AG08396 (cell line): ENCODE measurements around the gene JPT1.
"Not testable (repeated sequence)": the region's sequence is repeated elsewhere in the genome, so short reads cannot be mapped to it uniquely, and the experiment has no call there.

ENCODE experiments used
- DNase-seq: peaks from one replicate; pipeline ENCODE4 v3.0.0; 2012; ENCODE audit warnings: low spot score, mixed read lengths

Gene JPT1

DNA sequence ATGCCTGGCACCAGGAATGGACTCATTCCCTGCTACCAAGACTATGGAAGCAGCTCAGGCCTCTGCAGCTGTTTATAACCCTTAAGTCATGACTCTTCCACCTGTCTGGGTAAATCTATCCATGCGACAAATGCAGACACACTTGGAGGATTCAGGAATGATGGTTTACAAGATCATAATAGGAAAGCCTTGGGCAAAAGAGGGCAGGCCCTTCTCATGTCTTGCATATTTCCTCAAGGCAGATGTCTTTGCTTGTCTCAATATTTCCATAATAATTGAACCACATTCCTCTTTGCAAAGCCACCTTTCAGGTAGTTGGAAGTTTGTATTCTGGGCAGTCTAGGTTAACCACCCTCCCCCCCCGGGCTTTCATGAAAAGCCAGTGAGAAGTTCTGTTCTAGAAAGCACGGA lies 884 bp upstream of the JPT1 start:
- DNase-seq, result no peak

DNA sequence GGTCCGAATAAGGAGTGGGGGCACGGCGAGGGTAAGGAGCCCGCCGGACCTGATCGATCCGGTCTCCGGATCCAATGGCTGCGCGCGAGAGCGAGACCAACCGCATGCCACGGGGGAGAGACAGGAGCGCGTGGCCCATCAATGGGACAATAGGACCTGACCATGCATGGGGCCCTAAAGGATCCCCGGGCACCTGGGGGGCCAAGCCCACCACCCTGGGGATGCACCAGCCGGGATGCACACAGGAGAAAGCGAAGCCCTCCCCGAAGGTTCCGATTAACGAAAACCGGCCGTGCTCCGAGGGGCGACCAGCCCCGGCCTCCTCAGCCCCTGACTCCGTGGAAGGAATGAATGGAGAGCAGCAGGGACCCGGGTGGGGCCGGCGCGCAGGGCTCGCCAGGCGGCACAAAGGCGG lies 525 bp downstream of the JPT1 start:
- no peak for DNase-seq

DNA sequence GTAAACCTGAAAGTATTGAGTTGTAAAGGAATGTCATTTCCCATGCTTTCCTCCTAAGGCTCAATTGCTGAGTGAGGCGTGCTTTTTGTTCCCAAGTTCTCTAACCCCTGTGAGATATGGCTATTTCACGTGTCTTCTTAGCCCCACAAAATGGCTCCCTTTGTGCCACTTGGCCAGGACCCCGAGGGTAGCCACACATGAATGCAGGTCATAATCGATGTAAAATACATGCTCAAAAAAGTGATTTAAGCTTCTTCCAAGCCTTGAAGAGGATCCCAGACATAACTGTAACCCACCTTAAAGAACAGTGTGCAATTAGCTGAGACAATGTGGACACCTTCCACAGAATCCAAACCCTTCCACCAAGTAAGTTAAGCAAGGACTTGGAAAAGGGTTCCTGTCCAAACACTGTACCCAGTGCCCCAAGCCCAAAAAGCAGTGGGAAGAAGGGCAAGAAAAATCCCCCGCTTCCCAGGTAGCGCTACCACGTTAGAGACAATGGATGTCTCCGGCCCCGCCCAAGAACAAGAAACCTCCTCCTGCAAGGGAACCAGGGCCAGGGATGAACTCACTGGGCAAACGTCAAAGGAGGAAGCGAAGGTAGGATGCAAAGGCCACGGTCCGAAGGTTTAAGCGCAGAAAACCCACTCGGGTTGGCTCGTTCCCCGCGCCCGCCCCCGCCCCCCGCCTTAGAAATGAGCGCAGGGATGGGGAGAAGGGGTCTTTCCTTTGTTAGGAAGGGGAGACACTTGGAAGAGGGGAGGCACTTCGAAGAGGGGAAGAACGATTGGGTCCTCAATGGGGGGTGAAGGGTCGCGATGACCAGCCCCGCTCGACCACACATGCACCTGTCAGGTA lies 1.2 kb downstream of the JPT1 start:
- DNase-seq, result peak; percentile 41

DNA sequence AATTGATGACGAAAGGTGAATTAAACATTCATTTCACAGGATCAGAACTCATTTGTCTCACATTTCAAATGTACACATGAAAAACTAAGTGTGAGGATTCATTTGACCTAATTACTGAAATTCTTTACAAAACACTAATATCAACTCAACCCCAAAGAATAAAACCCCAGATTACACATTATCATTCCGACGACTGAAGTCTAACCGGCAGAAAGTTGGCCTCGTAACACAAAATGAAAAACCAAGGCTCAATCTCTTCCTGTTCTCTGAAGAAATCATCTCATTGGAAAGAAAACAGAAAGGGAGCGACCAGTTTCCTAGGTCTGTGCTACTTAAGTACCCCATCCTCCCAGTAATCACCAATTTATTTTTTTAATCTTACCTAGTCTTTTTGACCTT lies 1.8 kb downstream of the JPT1 start:
- DNase-seq, result no peak

DNA sequence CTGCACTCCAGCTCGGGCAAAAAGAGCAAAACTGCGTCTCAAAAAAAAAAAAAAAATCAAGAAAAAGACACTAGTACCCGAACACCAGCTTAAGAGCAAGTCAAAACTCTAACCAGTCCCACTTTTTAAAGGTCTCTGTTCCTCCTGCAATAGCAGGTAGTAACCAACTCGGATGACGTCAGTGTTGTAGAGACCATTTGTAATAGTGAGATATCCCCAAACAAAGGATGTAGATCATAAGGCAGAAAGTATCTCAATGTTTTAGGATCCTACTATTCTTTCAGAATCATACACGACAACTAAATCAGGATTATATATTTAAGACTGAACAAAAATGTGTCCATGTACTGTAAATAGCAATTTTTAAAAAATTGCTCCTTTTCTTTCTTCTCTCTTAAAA lies 2.4 kb downstream of the JPT1 start:
- DNase-seq, result no peak

DNA sequence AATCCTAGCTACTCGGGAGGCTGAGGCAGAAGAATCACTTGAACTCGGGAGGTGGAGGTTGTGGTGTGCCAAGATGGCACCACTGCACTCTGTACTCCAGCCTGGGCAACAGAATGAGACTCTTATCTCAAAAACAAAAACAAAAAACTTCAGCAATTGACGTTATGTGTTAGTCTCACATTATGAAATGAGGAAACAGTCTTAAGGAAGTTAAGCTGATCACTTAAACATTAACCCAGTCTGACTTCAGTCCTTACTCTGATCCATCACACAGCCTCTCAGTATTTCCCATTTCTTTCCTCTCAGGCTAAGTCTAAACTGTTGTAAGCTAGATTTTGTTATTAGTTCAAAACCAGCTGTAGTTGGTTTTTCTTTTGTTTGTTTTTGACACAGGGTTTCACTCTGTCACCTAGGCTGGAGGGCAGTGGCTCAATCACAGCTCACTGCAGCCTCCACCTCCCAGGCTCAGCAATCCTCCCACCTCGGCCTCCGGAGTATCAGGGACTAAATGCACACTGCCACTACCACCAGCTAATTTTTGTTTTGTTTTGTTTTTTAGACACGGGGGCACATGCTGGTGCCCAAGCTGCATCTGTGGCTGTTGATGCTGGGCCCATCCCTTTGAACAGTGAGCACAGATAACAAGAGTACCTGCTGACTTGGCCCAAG lies 6.3 kb downstream of the JPT1 start:
- no peak for DNase-seq

DNA sequence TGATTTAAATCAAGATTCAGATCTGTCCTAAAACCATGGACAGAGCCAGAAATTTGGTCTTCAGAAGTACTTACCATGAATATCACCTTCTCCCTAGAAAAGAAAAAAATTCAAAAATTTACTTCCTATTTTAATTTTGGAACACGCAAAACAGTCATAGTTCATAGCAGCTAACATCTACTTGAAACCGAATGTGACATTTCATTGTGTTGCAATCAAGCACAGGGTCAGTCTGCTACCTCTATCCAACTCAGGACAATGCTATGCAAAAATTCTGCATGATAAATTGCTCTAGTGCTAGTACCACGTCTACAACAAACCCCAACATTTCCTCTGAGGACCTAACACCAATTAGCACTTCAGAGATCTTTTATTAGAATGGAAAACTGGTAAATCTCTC lies 7.7 kb downstream of the JPT1 start:
- DNase-seq, result no peak

DNA sequence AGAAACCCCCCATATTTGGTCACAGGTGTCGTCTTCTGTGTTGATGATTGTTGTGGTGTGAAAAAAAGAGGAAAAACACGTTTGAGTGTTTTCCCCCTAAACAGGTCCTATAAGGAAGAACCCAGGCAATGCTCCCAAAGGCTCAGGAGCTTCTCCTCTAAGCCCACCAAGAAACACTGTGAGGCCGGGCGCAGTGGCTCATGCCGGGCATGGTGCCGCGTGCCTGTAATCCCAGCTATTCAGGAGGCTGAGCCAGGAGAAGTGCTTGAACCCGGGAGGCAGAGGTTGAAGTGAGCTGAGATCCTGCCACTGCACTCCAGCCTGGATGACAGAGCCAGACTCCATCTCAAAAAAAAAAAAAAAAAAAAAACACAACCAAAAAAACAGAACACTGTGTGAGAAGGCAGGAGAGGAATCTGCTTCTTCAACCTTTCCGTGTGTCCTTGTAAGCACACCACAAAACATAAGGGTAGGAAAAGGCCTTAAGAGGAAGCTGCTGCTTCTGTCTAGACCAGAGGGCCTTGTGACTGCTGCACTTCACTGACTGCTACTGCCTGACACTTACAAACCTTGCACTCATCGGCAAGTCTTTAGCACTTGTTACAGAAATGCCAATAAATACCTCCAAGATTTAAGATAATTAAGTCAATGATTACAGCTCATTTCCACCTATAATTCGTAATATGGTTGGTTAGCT lies 9.3 kb downstream of the JPT1 start:
- no peak for DNase-seq

DNA sequence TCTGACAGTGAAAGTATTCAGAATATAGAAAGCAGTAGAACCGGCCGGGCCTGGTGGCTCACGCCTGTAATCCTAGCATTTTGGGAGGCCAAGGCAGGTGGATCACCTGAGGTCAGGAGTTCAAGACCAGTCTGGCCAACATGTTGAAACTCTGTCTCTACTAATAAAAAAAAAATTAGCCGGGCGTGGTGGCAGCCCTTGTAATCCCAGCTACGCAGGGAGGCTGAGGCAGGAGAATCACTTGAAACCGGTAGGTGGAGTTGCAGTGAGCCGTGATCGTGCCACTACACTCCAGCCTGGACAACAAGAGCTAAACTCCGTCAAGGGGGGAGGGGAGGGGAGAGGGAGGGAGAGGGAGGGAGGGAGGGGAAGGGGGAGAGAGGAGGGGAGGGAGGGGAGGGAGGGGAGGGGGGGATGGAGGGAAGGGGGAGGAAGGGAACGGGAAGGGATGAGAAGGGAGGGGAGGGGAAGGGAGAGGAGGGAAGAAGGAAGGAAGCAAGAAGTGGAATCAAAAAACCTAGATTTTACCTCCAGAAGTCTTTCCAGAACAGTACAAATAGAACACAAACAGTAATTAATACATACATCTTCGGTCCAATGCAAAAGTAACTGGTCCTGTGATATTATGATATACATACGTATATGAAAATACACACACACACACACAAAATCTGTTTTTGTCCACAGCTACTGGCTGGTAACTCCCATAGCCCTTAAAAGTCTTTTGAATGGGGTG lies 11.9 kb downstream of the JPT1 start:
- DNase-seq, result no peak

DNA sequence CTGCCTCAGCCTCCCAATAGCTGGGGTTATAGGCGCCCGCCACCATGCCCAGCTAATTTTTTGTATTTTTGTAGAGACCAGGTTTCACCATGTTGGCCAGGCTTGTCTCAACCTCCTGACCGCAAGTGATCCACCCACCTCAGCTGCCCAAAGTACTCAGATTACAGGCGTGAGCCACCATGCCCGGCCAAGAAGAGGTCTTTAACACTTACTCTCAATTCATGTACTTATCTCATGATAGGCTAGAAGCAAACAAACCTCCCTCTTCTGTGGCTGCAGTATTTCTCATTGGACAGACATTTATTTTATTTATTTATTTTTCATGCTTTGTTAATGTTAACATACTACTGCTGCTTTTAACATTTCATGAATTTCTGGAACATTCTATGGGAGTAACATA lies 15.8 kb downstream of the JPT1 start:
- no peak for DNase-seq

DNA sequence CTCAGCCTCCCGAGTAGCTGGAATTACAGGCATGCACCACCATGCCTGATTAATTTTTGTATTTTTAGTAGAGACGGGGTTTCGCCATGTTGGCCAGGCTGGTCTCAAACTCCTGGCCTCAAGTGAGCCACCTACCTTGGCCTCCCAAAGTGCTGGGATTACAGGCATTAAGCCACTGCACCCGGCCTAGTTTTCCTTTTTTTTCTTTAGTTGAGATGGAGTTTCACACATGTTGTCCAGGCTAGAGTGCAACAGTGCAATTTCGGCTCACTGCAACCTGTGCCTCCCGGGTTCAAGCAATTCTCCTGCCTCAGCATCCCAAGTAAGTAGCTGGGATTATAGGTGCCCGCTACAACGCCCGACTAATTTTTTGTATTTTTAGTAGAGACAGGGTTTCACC lies 16.6 kb downstream of the JPT1 start:
- not testable (repeated sequence) for DNase-seq

DNA sequence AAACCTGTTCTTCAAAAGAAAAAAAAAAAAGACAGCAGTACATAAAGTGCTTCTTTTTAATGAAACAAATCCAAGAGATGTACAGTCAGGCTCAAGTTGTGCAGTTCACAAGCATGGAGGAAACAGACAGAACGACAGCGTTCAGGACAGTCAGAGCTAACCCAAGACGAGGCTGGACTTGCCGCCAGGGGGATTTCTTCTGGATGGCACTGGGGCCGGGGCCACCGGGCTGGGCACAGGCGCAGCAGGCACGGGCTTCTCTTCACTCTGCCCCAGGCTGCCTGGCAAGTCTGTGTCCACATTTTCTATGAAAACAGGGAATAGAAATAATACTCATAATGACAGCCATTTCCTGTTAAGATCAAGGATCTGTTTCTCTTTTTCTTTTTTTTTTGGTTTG lies 18.4 kb downstream of the JPT1 start:
- no peak for DNase-seq

DNA sequence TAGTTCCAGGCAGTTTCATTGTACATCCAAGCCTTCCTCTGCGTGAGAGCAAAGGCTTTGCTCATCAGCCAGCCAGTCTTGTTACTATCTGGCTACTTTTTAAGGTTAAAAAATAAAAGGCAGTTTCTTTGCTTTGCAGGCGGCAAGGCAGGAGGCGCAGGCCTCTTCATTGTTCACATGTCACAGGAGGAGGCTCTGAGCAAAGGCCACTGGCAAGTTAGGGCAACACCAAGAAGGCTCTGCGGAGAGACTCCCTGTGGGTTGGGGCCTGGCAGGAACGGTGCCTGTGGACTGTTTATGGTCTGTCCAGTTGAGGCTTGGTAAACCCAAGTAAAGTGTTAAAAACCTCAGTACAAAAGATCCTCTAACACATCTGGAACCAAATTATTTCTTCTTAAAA lies 18.9 kb downstream of the JPT1 start:
- no peak for DNase-seq

DNA sequence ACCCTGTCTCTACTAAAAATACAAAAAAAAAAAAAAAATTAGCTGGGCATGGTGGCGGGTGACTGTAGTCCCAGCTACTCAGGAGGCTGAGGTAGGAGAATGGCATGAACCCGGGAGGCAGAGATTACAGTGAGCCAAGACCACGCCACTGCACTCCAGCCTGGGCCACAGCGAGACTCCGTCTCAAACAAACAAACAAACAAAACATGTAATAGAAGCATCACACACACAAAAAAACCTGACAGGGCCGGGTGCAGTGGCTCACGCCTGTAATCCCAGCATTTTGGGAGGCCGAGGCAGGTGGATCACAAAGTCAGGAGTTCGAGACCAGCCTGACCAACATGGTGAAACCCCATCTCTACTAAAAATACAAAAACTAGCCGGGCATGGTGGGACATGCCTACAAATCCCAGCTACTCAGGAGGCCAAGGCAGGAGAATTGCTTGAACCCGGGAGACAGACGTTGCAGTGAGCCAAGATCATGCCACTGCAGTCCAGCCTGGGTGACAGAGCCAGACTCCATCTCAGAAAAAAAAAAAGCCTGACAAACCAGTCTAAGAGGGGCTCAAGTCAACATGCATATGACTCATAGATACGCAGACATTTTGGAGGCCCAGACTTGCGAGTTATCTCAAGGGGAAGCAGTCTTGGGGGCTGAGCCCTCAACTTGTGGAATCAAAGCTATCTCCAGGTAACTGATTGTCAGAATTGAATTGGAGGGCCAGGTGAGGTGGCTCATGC lies 20.5 kb downstream of the JPT1 start:
- not testable (repeated sequence) for DNase-seq

DNA sequence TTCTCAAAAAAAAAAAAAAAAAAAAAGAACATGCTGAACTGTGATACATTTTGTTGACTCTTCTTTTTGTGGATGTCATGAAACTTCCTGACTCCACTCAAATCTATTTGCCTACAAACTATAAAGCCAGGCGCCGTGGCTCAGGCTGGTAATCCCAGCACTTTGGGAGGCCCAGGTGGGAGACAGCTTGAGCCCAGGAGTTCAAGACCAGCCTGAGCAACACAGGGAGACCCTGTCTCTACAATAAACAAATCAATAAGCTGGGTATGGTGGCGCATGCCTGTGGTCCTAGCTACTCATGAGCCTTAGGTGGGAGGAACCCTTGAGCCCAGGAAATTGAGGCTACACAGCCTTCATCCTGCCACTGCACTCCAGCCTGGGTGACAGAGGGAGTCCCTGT lies 21.3 kb downstream of the JPT1 start:
- no peak for DNase-seq

DNA sequence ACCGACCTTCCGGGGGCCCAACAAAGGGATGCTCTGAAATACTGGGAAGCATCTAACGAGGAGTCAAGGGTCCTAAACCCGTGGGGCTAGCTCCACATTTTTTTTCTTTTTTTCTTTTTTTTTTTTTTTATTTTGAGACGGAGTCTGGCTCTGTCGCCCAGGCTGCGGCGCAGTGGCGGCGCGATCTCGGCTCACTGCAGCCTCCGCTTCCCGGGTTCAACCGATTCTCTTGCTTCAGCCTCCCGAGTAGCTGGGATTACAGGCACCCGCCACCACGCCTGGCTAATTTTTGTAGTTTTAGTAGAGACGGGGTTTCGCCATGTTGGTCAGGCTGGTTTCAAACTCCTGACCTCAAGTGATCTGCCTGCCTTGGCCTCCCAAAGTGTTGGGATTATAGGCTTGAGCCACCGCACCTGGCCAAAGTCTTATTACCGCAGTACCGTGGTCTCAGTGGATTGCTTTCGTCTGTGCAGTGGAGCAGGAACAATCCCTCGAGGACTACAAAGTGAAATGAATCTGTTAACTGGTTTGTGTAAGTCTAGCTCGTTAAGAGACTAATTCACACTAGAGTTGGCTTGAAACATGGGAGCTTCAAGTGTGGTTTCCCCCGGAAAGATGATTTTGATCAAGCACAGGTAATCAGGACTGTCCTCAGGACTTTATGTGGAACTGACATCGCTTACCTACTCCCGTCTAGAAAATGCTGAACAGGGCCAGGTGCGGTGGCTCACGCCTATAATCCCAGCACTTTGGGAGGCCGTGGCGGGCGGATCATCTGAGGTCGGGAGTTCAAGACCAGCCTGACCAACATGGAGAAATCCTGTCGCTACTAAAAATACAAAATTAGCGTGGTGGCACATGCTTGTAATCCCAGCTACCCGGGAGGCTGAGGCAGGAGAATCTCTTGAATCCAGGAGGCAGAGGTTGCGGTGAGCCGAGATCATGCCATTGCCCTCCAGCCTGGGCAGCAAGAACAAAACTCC lies 22.0 kb downstream of the JPT1 start:
- not testable (repeated sequence) for DNase-seq

DNA sequence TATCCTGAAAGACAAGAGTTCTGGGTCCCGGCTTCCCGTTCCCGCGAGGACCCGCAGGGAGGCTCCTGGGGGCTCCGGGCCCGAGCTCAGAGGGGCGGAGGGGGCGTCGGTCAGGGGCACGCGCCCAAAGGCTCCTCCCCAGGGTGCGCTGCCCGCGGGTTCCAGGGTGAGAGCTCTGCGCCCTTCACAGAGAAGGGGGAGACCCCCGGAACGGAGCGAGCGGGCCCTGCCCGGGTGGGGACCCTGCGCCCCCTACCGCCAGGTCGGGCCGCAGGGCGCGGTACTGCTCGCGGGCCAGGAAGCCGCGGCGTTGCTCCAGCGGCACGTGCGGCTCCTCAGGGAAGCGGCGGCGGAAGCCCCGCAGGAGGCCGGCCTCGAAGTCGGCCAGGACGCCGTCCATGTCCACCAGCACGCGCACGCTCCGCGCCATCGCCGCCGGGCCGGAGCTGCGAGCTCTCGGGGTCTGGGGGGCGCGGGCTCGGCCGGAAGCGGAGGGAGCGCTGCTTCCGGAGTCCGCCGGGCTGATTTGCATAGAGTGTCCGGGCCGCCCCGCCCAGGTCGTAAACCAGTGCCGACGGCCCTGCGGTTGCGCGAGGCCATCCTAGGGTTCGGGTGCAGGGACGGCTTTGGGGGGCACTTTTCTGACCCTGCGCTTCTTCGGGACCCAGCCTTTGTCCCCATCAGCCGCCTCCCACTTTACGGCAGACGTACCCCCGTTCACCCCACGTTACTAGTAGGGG lies 22.9 kb downstream of the JPT1 start, which contains the start of gene NT5C:
Gene NT5C (minus strand): TSS at position 465 of the 740 bp plus-strand sequence. CDS start 35 bp downstream, at position 430.
- DNase-seq, result peak; percentile 91

DNA sequence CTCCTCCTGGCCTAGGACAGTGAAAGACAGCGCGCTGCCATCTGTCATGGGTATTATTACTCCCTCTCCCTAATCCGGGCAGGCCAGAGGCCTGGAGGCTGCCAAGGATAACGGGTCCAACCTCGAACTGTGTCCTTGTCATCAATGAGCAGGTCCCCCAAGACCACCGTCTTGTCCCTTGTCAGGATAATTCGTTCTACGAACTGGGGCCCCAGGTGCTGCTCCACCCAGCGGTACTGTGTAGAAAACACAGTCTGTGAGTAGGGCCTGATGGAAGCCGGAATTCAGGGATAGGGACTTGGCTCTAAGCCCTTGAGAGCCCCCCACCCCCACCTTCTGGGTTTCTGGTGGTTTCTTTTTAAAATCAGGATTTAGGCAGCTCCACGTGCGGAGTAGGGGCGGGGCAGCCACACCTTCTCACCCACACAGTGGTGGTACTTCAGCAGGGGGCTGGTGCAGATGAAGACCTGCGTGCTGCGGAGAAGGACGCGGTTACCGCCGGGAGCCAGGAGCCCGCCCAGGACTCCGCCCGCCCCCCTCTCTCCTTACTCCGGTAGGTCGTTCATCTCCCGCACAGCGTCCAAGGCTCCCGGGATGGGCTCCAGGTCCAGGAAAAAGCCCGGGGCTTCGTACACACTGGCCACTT lies 23.6 kb downstream of the JPT1 start:
- DNase-seq, result peak; percentile 80

DNA sequence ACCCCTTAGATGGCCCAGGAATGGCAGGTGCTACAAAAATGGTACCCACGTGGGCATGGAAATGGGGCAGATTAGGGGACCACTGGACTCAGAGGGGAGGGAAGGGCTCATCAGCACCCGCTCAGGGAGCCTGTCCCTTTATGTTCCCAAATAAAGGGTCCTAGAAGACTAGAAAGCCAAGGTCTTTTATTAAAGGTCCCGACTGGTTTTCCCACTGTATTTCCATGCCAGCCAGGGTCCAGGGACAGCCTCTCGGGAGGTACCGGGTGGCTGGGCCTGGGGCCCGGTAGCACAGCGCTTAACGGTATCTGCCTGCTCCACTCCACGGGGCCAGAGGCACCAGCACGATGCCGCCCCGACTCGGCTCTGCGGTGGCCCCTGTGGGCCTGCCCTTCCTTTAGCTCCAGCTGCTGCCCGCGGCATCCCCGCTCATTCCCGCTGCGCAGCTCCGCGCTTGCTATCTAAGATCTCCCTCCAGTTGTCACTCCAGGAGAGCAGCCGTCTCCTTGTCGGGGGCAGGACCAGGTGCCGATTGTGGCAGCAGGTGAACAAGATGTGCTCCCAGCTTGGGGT lies 24.2 kb downstream of the JPT1 start:
- DNase-seq, result no peak
